ENCODE measurements around the gene TRERF1. TPM values are rescaled to one million over a fixed set of nuclear protein-coding genes. Genes with fewer than 3 reads are reported as not detected.

Gene TRERF1
- polyA plus RNA-seq, 1 donor (not counting 4 experiments of a cell fraction or from before 2014, with no cell fraction given) = 4.8 TPM

DNA sequence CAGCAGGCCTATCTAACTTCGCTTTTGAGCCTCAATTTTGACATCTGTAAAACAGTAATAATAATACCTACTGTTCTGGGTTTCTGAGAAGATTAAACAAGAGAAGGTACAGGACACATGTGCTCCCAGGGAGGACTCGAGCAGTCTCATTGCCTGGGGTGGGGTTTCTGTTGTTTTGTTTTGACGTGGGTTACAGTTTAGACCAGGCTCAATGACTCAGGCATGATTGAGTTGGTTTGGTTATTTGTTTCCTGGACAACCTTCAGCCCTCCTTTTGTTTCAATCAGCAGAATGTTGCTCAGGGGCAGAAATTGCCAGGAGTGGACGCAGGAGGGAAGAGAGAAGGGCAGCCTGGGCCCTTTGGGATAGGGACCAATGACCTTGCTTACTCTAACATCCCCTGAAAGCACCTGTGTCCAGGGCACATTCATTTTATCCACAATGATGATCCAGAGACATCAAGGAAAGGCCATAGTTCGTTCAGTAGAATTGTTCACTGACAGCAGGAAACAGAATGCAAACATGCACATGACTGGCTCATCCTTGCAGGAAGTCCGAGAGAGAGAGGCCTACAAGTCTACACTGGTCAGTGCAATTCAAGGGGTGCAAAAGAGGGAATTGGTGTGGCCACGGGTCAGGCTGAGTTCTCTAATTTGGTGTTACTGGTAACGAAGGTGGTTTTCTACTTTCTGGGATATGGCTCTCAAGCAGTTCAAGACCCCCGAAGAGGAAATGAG lies 159.6 kb downstream of the TRERF1 start:
- peak overlapping the region; percentile 49 for H3K9ac ChIP-seq (ENCODE audit: control insufficient read depth, extremely low read depth, insufficient read depth, low read length)
- no peak for DNase-seq (ENCODE audit: low read depth, low spot score)
- H2AFZ ChIP-seq (ENCODE audit: control insufficient read depth, low read length) = no peak overlapping the region
- peak; percentile 62 for FAIRE-seq
- no peaks in the 10 kb centered on the region for H4K20me1 ChIP-seq (ENCODE audit: control insufficient read depth, extremely low read depth, insufficient read depth, low read length)
- no peaks in the 10 kb centered on the region for H3K36me3 ChIP-seq (ENCODE audit: control insufficient read depth in 2 of 2, extremely low read depth in 1 of 2, insufficient read depth in 2 of 2, low read length in 2 of 2)
- H3K4me1 ChIP-seq (ENCODE audit: control insufficient read depth, extremely low read depth, insufficient read depth, low read length) = peaks cover 42% of the 10 kb centered on the region
- dilution Hi-C loops (cut with MboI; ENCODE audit: extremely low pct_ligation_motif_present, low sequenced_read_pairs) = no loop called here
- H3K27me3 ChIP-seq (ENCODE audit: control insufficient read depth, extremely low read depth, insufficient read depth, low read length) = no peaks in the 10 kb centered on the region
- peak overlapping the region; percentile 72 for H3K27ac ChIP-seq (ENCODE audit: control insufficient read depth, insufficient read depth, low read length)
- peak overlapping the region; percentile 25 for H3K4me2 ChIP-seq (ENCODE audit: control insufficient read depth, extremely low read depth, insufficient read depth, low read depth, low read length)
- no peak overlapping the region for H3K4me3 ChIP-seq (ENCODE audit: control insufficient read depth in 2 of 3, extremely low read depth in 1 of 3, insufficient read depth in 2 of 3, low read depth in 1 of 3, low read length in 3 of 3)
- TF ChIP-seq, protein P1, sequence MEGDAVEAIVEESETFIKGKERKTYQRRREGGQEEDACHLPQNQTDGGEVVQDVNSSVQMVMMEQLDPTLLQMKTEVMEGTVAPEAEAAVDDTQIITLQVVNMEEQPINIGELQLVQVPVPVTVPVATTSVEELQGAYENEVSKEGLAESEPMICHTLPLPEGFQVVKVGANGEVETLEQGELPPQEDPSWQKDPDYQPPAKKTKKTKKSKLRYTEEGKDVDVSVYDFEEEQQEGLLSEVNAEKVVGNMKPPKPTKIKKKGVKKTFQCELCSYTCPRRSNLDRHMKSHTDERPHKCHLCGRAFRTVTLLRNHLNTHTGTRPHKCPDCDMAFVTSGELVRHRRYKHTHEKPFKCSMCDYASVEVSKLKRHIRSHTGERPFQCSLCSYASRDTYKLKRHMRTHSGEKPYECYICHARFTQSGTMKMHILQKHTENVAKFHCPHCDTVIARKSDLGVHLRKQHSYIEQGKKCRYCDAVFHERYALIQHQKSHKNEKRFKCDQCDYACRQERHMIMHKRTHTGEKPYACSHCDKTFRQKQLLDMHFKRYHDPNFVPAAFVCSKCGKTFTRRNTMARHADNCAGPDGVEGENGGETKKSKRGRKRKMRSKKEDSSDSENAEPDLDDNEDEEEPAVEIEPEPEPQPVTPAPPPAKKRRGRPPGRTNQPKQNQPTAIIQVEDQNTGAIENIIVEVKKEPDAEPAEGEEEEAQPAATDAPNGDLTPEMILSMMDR (optimal IDR thresholded peaks at IDR 0.05 in 1 of 3, IDR thresholded peaks at IDR 0.05 in 1 of 3, conservative IDR thresholded peaks at IDR 0.05 in 1 of 3; ENCODE audit: extremely low read depth in 1 of 3, insufficient read depth in 2 of 3, low read length in 3 of 3) = no peak
- no peak for TF ChIP-seq EZH2 (IDR thresholded peaks at IDR 0.05; ENCODE audit: low read length)
- no peaks in the 10 kb centered on the region for H3K9me1 ChIP-seq (ENCODE audit: control insufficient read depth, extremely low read depth, insufficient read depth, low read length)
- H3K79me2 ChIP-seq (ENCODE audit: control insufficient read depth, insufficient read depth, low read length) = peaks cover 2% of the 10 kb centered on the region
- H3K9me3 ChIP-seq (ENCODE audit: control insufficient read depth, low read depth, low read length) = no peaks in the 10 kb centered on the region

DNA sequence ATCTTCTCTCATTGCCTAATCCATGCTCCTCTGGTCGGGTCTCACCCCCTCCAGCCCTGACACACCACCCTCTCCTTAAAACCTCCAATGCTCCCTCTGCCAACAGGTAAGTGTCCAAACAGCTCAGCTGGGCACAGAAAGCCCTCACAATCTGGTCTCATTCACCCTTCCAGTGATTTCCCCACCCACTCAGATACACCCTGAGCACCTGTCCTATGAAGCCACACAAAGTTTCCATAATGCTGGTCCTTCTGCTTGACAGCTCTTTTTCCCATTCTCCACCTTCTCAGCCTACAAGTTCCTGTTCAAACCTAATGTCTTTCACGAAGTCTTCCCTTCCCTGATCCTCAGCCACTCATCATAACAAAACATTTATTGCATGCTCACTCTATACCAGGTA lies 164.0 kb downstream of the TRERF1 start:
- no peak overlapping the region for H3K4me3 ChIP-seq (ENCODE audit: control insufficient read depth in 2 of 3, extremely low read depth in 1 of 3, insufficient read depth in 2 of 3, low read depth in 1 of 3, low read length in 3 of 3)
- TF ChIP-seq, protein P1 (optimal IDR thresholded peaks at IDR 0.05 in 1 of 3, IDR thresholded peaks at IDR 0.05 in 1 of 3, conservative IDR thresholded peaks at IDR 0.05 in 1 of 3; ENCODE audit: extremely low read depth in 1 of 3, insufficient read depth in 2 of 3, low read length in 3 of 3) = no peak
- TF ChIP-seq EZH2 (IDR thresholded peaks at IDR 0.05; ENCODE audit: low read length) = no peak
- H3K79me2 ChIP-seq (ENCODE audit: control insufficient read depth, insufficient read depth, low read length) = peaks cover 2% of the 10 kb centered on the region
- DNase-seq (ENCODE audit: low read depth, low spot score) (no peak), FAIRE-seq (no peak)
- dilution Hi-C loops (cut with MboI; ENCODE audit: extremely low pct_ligation_motif_present, low sequenced_read_pairs) = no loop called here
- no peaks in the 10 kb centered on the region for H3K9me3 ChIP-seq (ENCODE audit: control insufficient read depth, low read depth, low read length)
- H3K27ac ChIP-seq (ENCODE audit: control insufficient read depth, insufficient read depth, low read length) = no peak overlapping the region
- no peaks in the 10 kb centered on the region for H3K9me1 ChIP-seq (ENCODE audit: control insufficient read depth, extremely low read depth, insufficient read depth, low read length)
- H3K4me1 ChIP-seq (ENCODE audit: control insufficient read depth, extremely low read depth, insufficient read depth, low read length) = peaks cover 11% of the 10 kb centered on the region
- no peaks in the 10 kb centered on the region for H4K20me1 ChIP-seq (ENCODE audit: control insufficient read depth, extremely low read depth, insufficient read depth, low read length)
- H2AFZ ChIP-seq (ENCODE audit: control insufficient read depth, low read length) = no peak overlapping the region
- no peaks in the 10 kb centered on the region for H3K36me3 ChIP-seq (ENCODE audit: control insufficient read depth in 2 of 2, extremely low read depth in 1 of 2, insufficient read depth in 2 of 2, low read length in 2 of 2)
- no peaks in the 10 kb centered on the region for H3K27me3 ChIP-seq (ENCODE audit: control insufficient read depth, extremely low read depth, insufficient read depth, low read length)
- no peak overlapping the region for H3K9ac ChIP-seq (ENCODE audit: control insufficient read depth, extremely low read depth, insufficient read depth, low read length)
- no peak overlapping the region for H3K4me2 ChIP-seq (ENCODE audit: control insufficient read depth, extremely low read depth, insufficient read depth, low read depth, low read length)

All from keratinocyte (primary cell).